ENCODE results near the gene SRBD1.

DNA sequence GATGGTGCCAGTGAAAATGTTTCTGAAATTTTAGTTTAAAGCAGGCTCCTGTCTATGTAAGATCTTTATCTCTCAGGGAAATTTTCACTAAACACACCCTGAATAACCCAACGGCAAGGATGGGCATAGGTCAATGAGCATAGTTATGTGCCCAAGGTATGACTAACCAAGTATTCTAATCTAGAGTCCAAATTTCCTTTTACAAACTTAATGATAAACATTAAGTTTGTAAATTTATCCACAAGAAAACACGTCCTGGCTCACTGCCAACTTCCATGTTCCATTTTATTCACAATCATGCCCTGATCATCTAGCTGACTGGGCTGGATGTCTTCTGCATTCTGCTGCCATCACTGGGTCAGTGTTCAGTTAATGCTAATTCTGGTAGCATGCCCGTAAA is 151.2 kb downstream of the SRBD1 start:
- TF ChIP-seq, protein P1, sequence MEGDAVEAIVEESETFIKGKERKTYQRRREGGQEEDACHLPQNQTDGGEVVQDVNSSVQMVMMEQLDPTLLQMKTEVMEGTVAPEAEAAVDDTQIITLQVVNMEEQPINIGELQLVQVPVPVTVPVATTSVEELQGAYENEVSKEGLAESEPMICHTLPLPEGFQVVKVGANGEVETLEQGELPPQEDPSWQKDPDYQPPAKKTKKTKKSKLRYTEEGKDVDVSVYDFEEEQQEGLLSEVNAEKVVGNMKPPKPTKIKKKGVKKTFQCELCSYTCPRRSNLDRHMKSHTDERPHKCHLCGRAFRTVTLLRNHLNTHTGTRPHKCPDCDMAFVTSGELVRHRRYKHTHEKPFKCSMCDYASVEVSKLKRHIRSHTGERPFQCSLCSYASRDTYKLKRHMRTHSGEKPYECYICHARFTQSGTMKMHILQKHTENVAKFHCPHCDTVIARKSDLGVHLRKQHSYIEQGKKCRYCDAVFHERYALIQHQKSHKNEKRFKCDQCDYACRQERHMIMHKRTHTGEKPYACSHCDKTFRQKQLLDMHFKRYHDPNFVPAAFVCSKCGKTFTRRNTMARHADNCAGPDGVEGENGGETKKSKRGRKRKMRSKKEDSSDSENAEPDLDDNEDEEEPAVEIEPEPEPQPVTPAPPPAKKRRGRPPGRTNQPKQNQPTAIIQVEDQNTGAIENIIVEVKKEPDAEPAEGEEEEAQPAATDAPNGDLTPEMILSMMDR (IDR thresholded peaks at IDR 0.05 in 8 of 11, conservative IDR thresholded peaks at IDR 0.05 in 3 of 11): no peak
- no peak for TF ChIP-seq POLR2A (IDR thresholded peaks at IDR 0.05)

Data from spleen (tissue), 7 donors.